GM10266 (cell line): ENCODE results near the gene LAMA4.

ENCODE experiments used
- DNase-seq: peaks from one replicate; pipeline ENCODE4 v3.0.0; 2012; ENCODE audit errors: extremely low spot score
- TF ChIP-seq, protein P1 (sequence below): IDR thresholded peaks from 2 replicates; pipeline ENCODE4 v1.5.1; 2012; ENCODE audit warnings: mild to moderate bottlenecking, low read depth; ENCODE audit not compliant: control insufficient read depth, insufficient read depth; ENCODE audit errors: missing control alignments

Gene LAMA4

DNA sequence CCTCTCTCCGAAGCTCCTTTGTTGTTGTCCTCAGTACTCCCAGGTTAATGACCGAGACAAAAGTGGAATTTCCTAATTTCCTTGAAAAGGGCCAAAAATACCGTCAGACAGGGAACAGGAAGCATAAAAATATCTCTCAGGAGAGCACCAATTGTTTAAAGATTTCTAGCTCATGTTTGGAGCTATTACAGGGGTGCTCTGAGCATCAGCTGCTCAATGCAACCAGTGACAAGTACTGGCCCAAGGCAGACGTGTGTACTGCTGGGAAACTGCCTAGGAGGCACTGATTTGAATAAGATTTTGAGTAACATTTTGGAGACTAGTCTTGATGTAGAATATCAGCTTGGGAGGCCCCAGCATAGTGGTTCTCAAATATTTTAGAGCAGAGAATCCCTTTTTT lies 17.3 kb downstream of the LAMA4 start:
- DNase-seq = no peak
- TF ChIP-seq, protein P1, sequence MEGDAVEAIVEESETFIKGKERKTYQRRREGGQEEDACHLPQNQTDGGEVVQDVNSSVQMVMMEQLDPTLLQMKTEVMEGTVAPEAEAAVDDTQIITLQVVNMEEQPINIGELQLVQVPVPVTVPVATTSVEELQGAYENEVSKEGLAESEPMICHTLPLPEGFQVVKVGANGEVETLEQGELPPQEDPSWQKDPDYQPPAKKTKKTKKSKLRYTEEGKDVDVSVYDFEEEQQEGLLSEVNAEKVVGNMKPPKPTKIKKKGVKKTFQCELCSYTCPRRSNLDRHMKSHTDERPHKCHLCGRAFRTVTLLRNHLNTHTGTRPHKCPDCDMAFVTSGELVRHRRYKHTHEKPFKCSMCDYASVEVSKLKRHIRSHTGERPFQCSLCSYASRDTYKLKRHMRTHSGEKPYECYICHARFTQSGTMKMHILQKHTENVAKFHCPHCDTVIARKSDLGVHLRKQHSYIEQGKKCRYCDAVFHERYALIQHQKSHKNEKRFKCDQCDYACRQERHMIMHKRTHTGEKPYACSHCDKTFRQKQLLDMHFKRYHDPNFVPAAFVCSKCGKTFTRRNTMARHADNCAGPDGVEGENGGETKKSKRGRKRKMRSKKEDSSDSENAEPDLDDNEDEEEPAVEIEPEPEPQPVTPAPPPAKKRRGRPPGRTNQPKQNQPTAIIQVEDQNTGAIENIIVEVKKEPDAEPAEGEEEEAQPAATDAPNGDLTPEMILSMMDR = no peak

DNA sequence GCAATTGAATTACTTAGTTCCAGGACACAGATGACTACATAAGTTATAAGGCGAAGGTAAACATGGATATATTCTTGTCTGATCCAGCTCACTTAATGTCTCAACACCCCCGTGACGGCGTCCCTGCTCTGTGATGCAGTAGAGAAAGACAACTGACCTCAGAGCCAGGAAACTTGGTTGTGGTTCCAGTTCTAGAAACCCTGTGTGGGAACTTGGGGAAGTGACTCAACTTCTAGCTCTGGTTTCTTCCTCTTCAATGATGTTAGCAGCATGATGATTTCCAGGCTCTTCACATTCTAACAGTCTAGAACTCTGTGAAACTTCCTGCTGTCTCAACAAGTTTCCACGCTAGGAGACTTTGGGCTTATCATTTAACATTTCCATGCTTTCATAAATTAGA lies 18.4 kb downstream of the LAMA4 start:
- no peak for DNase-seq
- TF ChIP-seq, protein P1 = no peak

DNA sequence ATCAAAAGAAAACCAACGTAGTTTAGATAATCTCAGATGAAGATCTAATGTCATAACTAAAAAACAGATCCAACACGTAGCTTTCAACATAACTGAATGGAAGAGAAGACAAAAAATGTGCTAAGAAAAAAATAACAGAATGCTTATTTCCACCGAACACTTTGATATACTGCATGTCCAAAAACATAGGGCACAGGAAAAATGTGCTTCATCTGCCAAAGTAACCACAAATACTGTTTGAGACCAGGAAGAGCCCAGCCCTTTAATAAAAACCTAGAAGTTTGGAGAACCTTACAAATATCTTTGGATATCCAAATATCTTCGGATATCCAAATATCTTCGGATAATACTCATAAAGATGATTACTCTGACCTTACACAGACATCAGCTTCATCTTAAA lies 19.8 kb downstream of the LAMA4 start:
- TF ChIP-seq, protein P1 = no peak
- no peak for DNase-seq

DNA sequence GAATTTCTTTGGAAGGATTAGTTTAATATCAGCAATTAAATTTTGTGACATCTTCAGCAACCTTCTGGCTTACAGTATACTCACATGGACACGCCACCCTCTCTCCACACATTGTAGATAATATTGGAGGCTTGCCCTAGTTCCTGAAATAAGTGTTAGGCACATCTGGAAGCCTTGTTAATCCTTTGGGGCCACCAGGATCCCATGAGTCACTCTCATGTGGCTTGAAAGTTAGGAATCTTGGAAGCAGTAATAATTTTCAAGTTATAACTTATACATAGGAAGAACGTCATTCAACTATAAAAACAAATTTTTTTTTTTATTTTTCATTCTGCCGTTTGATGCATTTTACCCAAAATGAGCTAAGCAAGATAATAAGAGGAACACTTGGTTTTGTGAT lies 20.5 kb downstream of the LAMA4 start:
- DNase-seq = no peak

DNA sequence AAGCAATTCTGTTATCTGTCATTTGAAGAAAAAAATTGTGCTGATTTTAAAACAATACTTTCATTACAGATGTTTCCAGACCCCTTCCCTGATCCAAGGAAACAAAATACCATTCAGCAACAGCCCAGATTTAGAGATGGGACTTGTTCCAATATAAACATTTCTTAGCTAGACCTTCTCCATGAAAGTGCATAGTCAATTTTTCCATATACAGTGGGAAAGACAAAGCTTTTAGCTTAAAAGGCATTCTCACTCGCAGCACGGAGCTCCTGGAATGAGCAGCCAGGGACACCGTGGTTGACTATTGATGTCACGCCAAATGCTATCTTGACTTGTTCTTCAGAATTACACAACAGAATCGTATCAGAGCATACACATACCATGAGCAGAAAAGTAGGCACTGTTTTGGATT lies 21.5 kb downstream of the LAMA4 start:
- no peak for DNase-seq
- TF ChIP-seq, protein P1 = no peak

More for the DNA sequence above, 20.5 kb downstream of the LAMA4 start:
- TF ChIP-seq, protein P1 = no peak

DNA sequence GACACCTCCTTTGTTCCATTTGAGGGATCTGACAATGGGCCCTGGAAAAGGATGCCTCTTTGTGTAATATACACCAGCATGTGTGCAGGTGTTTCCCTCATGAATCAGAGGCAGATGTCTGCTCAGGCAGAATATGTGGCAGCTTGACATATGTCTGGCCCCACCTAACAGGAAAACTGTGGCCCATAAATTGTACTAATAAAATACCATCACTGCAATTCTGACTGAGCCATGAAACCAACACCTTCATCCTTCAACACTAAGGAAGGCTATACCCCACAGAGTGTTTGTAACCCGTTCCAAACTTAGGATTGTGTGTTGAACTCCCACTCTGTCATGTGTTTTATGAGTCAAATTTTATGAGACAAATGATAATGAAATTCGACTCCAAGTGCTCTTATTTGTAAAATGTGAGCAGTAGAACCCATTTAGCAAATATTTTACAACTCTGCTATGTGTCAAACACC lies 22.7 kb downstream of the LAMA4 start:
- no peak for DNase-seq
- TF ChIP-seq, protein P1 = no peak

DNA sequence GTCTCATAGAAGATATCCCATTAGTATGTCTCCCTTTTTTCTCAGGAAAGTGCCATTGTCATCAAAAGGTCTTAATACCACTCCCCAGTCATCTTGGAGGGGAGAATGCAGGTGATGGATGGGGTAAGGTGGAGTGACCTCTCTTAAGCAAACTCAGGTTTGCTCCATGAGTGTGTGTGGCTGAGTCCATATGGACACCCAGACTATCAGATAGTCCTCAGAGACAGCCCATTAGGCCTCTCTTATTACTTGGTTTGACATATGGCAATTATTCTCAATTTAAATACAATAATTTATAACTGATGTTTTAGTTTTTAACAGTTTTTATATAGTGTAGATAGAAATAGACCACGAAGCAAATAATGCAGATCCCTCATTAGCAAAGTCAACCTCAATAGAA lies 23.2 kb downstream of the LAMA4 start:
- no peak for DNase-seq

More for the DNA sequence above, 23.2 kb downstream of the LAMA4 start:
- TF ChIP-seq, protein P1 = no peak
